HG03521 (cell line): ENCODE data around the gene GAD1.

Experiments used
- ATAC-seq: cut with Tn5 transposase; IDR thresholded peaks from one replicate; pipeline ENCODE4 v1.9.1; 2021; ENCODE audit warnings: mild to moderate bottlenecking, moderate library complexity; ENCODE audit not compliant: unreplicated experiment

The GAD1 gene

GRCh38 chr2:170887896-170888295 is 71.2 kb downstream of the GAD1 start:
- no peak for ATAC-seq

- ATAC-seq, result no peak
Observed at GRCh38 chr2:170891893-170892292, 75.2 kb downstream of the GAD1 start.

DNA sequence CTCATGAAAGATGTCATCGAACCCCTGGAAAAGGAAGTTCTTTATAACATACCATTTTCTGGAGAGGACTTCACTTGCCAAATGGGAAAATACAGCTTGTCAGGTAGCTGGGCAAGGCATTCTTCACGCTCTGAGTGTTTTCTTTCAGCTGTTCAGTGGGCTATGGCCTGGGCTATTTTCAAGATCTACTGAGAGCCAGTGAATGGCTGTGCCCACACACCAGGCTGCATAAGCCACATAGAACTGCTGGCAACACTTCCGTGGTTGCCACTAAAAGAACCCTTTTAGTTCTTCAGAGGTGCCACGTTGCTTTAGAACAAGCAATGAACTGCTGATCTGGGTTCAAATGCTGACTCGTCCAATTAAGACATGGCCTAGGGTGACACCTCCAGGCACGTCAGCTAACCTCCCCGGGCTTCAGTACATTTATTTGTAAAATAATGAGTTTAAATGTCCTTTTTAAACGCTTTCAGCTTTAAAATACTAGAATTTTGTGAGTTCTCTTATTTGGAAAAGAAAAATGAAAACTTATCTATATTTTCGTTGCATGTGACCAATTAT is 75.8 kb downstream of the GAD1 start:
- no peak for ATAC-seq

DNA sequence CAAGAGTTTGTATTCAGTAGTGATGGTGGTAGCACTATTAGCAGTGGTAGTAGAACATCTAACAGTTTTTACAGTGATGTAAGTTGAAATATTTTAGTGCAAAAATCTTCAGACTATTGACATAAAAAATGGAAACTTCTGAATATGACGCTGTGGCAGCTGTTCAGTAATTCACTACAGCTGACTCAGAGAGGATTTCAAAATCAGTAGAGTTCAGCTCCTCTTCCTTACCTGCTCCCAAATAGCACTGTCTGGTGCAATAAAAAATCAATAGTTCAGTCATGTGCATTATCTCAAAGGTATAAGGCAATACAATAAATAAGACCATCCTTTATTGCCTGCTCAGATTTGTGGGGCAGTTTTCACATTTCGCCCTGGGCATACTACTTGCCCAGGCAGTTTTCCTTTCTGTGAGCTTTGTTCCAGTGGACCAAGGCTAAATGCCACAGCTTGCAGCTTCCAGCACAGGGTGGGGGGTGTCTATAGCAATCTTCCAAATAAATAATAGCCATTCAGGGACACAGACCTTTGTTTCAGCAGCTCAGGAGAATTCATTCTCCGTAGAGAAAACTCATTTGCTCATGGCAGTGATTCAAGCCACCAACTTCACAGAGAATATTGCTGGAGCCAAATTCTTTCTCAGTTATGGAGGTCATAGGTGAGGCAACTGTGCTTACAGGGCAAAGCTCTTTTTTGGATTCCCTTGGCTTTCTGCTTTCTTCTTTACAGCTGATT is 78.5 kb downstream of the GAD1 start:
- ATAC-seq, result no peak

DNA sequence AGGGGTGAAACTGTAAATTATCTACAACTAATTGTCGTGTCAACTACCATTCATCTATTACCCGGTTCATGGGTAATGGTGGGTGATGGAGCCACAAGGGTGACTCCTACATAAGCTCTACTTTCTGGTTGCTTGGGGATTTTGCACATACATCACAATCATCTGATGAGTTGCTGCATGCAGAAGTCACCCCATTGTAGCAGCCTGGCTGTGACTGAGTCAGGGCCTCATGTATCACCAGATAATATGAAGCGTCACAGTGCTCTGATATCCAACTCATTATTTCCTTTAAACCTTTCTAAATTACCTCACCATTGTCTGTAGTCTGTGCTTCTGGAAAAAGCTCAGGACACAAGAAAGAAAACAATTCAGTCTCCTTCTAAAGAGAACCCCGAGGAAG is 79.9 kb downstream of the GAD1 start:
- ATAC-seq, result no peak

GRCh38 chr2:170897108-170897507 is 80.4 kb downstream of the GAD1 start:
- ATAC-seq, result no peak

DNA sequence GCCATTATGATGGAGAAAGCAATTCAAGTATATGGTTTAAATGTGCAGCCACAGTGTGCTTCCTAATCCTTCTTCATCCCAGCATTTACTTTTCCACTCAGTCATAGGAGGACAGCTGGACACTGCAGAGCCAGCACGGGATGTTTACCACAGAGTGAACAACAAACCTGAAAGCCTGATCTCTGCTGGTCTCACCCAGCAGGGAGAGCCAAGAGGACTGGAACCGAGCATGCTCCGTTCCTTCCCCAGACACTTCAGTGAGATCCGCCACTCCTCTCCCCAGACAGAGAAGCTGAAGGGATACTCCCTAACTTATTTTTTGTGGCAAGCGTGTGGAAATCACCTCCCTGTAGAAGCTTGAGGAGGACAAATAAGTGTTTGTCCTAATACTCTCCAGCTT is 89.2 kb downstream of the GAD1 start:
- ATAC-seq, result no peak
